ENCODE results near the gene HINT3.
"Not testable (repeated sequence)": the region's sequence is repeated elsewhere in the genome, so short reads cannot be mapped to it uniquely, and the experiment has no call there.

The HINT3 gene

GRCh38 chr6:125939791-125940190, 16.8 kb upstream of the HINT3 start:
- no peak for DNase-seq (ENCODE audit: low spot score)

- no peak for DNase-seq (ENCODE audit: low spot score)
These were observed 16.1 kb upstream of the HINT3 start for GRCh38 chr6:125940247-125941041.

GRCh38 chr6:125942672-125943527, 13.7 kb upstream of the HINT3 start:
- DNase-seq (ENCODE audit: low spot score), result no peak

GRCh38 chr6:125943528-125944433, 12.8 kb upstream of the HINT3 start:
- DNase-seq (ENCODE audit: low spot score), result no peak

- DNase-seq (ENCODE audit: low spot score), result no peak
These were observed 12.1 kb upstream of the HINT3 start for GRCh38 chr6:125944434-125944816.

GRCh38 chr6:125944896-125945295, 11.7 kb upstream of the HINT3 start:
- DNase-seq (ENCODE audit: low spot score), result no peak

- DNase-seq (ENCODE audit: low spot score), result no peak
These were observed 11.0 kb upstream of the HINT3 start for GRCh38 chr6:125945378-125946141.

- DNase-seq (ENCODE audit: low spot score), result no peak
These were observed 9.0 kb upstream of the HINT3 start for GRCh38 chr6:125947615-125948014.

- no peak for DNase-seq (ENCODE audit: low spot score)
These were observed 8.1 kb upstream of the HINT3 start for GRCh38 chr6:125948455-125948854.

GRCh38 chr6:125949069-125949468, 7.5 kb upstream of the HINT3 start:
- DNase-seq (ENCODE audit: low spot score), result no peak

GRCh38 chr6:125950293-125950692, 6.3 kb upstream of the HINT3 start:
- DNase-seq (ENCODE audit: low spot score), result peak; percentile 34

- not testable (repeated sequence) for DNase-seq (ENCODE audit: low spot score)
These were observed 5.9 kb upstream of the HINT3 start for GRCh38 chr6:125950716-125951115.

GRCh38 chr6:125951323-125951722, 5.2 kb upstream of the HINT3 start:
- DNase-seq (ENCODE audit: low spot score), result no peak

GRCh38 chr6:125952764-125953501, 3.6 kb upstream of the HINT3 start:
- DNase-seq (ENCODE audit: low spot score), result no peak

- DNase-seq (ENCODE audit: low spot score), result no peak
These were observed 3.1 kb upstream of the HINT3 start for GRCh38 chr6:125953502-125953875.

GRCh38 chr6:125954735-125955339, 1.7 kb upstream of the HINT3 start:
- DNase-seq (ENCODE audit: low spot score), result no peak

GRCh38 chr6:125955973-125956372, 597 bp upstream of the HINT3 start:
- DNase-seq (ENCODE audit: low spot score), result no peak

- DNase-seq (ENCODE audit: low spot score), result no peak
These were observed 772 bp downstream of the HINT3 start for GRCh38 chr6:125957391-125957693.

GRCh38 chr6:125957845-125958244, 1.3 kb downstream of the HINT3 start:
- DNase-seq (ENCODE audit: low spot score), result peak; percentile 27

- DNase-seq (ENCODE audit: low spot score), result no peak
These were observed 2.5 kb downstream of the HINT3 start for GRCh38 chr6:125959041-125959440.

GRCh38 chr6:125961117-125961516, 4.5 kb downstream of the HINT3 start:
- no peak for DNase-seq (ENCODE audit: low spot score)

Measured in iPS-NIHi11 (cell line).